ENCODE measurements around the gene ARID5B. TPM values are rescaled to one million over a fixed set of nuclear protein-coding genes. Genes with fewer than 3 reads are reported as not detected.
A peak's percentile ranks its signal among the peaks of the same experiment; 100 is the strongest.

The ARID5B gene
- total and polyA plus RNA-seq, 2 experiments from 2014 or later = 1.3 to 1.6 TPM

- TF ChIP-seq STAT1 (IDR thresholded peaks at IDR 0.05; ENCODE audit: unreplicated experiment) (no peak), ZNF462 (CRISPR knock-in tag; IDR thresholded peaks at IDR 0.05) (no peak), EZH2 (IDR thresholded peaks at IDR 0.05; ENCODE audit: low read depth, unreplicated experiment) (no peak)
Observed at GRCh38 chr10:62079885-62080559, 178.5 kb downstream of the ARID5B start (continued).

GRCh38 chr10:62080905-62081304 is 179.4 kb downstream of the ARID5B start:
- no peak overlapping the region for H2AFZ ChIP-seq
- no peaks in the 10 kb centered on the region for H3K27me3 Mint-ChIP-seq (ENCODE audit: insufficient read depth, low read depth, poor library complexity)
- ATAC-seq (no peak), DNase-seq (ENCODE audit: low spot score) (peak; percentile 17)
- no peaks in the 10 kb centered on the region for H3F3A ChIP-seq (replicated peaks; ENCODE audit: low read depth)
- no peaks in the 10 kb centered on the region for H3K27me3 ChIP-seq (ENCODE audit: insufficient read depth)
- H3K27ac ChIP-seq (ENCODE audit: low read depth) = no peak overlapping the region
- H3K27ac Mint-ChIP-seq = no peak overlapping the region
- H3K4me3 Mint-ChIP-seq = no peak overlapping the region
- no peaks in the 10 kb centered on the region for H3K4me1 Mint-ChIP-seq
- no peak overlapping the region for H3K4me3 ChIP-seq
- H3K4me1 ChIP-seq (ENCODE audit: insufficient read depth) = no peaks in the 10 kb centered on the region
- no peaks in the 10 kb centered on the region for H3K36me3 ChIP-seq (ENCODE audit: insufficient read depth)
- no peaks in the 10 kb centered on the region for H4K20me1 ChIP-seq (replicated peaks; ENCODE audit: insufficient read depth)
- no peaks in the 10 kb centered on the region for H3K9me3 Mint-ChIP-seq
- no peaks in the 10 kb centered on the region; the same call in 2 of the 3 replicates for H3K36me3 Mint-ChIP-seq (ENCODE audit: low read depth)
- no peaks in the 10 kb centered on the region for H3K79me2 ChIP-seq (replicated peaks; ENCODE audit: insufficient read depth)
- H3K9me2 ChIP-seq (ENCODE audit: insufficient read depth) = 0 out of 2 replicates have a peak, but pooled peaks cover 6% of the 10 kb centered on the region
- H3K4me2 ChIP-seq = no peak overlapping the region
- TF ChIP-seq EZH2 (IDR thresholded peaks at IDR 0.05; ENCODE audit: low read depth, unreplicated experiment) (no peak), ETS1 (IDR thresholded peaks at IDR 0.05) (no peak), ZNF462 (CRISPR knock-in tag; IDR thresholded peaks at IDR 0.05) (no peak), ZNF331 (CRISPR knock-in tag; IDR thresholded peaks at IDR 0.05; ENCODE audit: low read depth) (no peak), POLR2AphosphoS5 (IDR thresholded peaks at IDR 0.05; ENCODE audit: low read depth) (no peak)

Data from GM23338 (cell line).